GM21515 (cell line): ENCODE results near the gene GGT6.

Experiments used
- ATAC-seq: cut with Tn5 transposase; IDR thresholded peaks from one replicate; pipeline ENCODE4 v1.9.1; 2021; ENCODE audit not compliant: unreplicated experiment

The GGT6 gene

GRCh38 chr17:4554997-4555799 is 5.2 kb downstream of the GGT6 start, which contains the start of gene MYBBP1A:
MYBBP1A (minus strand) TSS chr17:4555384; CDS start chr17:4555324, 60 bp downstream.
- ATAC-seq, result peak; percentile 76

DNA sequence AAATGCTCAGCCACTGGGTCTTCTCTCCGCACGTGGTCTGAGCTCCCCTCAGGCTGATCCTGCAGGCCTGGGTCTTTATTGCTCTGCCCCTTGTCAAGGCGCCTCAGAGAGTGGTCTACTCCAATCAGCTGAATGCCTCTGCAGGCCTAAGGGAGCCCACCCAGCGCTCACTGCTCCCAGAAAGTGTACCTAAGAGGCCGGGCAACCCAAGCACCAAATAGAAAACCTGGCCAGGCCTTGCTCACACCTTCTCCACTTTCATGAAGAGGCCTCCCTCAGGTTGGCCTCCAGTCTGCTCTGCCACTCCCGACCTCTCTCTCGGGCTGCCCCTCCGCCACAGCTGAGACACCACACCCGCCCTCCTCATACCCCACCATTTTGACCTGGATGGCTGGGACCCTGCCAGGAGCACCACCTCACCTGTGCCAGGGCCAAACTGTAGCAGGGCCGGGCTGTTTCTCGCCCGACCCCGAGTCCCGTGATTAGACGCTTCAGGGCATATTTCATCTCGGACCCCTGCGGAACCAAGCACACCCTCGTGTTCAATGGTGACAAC is 5.9 kb downstream of the GGT6 start:
- peak; percentile 8 for ATAC-seq

GRCh38 chr17:4553669-4554068 is 6.7 kb downstream of the GGT6 start:
- no peak for ATAC-seq

DNA sequence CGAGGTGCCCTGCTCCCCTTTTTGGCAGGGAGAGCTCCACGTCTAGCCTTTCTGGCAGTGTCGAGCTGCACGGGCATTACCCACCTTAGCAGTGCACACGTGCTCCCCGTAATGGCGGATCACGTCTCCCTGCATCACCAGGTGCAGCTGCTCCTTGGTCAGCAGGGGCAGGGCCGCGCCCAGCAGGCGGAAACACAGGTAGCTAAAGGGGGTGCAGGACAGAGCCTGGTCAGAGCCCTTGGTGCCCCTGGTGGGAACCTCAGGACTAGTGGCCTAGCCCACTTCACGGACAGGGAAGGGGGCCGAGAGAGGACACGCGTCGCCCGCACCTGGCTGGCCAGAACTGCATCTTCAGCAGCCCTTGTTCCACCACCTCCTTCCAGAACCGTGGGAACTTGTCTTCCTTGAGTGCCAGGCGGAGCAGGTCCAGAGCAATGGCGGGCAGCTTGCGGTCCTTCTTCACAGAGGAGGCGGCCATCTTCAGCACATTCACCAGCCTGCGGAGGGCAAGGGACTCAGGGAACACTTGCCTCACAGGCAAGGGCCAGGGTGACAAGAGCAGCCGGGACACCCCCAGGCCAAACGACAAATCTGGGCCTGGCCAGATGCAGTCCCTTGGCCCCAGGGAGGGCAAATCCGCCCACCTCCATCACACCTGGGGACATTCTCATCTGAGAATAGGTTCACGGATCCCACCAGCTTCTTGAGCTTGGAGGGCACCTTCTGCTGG is 8.4 kb downstream of the GGT6 start:
- ATAC-seq, result no peak

GRCh38 chr17:4551141-4551540 is 9.2 kb downstream of the GGT6 start:
- ATAC-seq, result no peak

DNA sequence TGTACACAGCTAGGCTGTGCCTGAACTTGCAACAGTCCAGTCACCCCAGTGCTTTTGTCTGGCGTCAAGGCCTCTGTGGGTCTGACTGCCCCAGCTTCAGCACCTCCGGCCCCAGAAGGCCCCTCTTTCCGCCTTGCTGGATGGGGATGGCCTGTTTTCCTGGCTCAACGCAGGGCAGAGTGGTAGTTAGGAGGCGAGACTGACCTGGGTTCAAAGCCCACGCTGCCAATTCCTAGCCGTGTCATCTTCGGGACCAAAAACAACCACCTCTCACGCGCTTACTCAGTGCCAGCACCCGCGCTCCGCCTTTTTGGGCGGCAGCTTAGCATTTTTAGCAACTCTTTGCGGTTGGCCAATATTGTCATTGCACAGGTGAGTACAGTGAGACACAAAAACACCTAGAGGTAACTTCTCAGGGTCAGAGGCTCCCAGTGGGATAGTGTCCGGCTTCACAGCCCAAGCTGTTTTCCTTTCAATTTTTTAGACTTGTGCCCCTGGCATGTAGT is 9.8 kb downstream of the GGT6 start:
- no peak for ATAC-seq

DNA sequence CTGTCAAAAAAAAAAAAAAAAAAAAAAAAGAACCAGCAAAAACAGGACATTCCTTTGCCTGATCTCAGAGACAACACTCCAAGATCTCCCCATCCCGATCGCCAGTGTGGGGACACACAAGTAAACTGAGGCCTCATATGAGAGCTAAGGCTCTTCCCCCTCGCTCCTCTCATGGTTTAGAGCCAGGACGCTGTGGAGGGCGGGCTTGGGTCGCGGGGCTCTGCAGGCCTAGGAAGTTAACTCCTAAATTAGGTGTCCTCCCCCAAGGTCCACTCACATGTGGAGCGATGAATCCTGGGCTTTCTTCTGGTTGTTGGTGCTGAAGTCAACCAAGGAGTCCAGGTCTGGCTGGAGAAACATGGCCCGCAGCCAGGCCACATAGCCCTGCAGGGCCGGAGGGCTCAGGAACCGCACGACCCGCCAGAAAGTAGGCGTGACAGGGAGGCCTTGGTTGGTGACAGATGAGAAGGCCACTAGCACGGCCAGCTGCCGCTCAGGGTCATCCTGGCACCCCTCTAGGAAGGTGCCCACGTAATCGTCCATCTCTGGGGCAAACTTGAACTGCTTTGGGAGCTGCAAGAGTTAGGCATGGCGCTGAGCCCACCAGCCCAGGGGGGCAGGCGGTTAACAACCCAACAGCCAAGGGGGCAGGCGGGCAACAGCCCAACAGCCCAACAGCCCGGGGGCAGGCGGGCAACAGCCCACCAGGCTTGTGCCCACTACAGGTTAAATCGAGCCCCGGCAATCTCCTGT is 10.4 kb downstream of the GGT6 start:
- ATAC-seq, result no peak

- no peak for ATAC-seq
These were observed 11.5 kb downstream of the GGT6 start for GRCh38 chr17:4548721-4549531.

GRCh38 chr17:4548061-4548461 is 12.3 kb downstream of the GGT6 start:
- no peak for ATAC-seq

DNA sequence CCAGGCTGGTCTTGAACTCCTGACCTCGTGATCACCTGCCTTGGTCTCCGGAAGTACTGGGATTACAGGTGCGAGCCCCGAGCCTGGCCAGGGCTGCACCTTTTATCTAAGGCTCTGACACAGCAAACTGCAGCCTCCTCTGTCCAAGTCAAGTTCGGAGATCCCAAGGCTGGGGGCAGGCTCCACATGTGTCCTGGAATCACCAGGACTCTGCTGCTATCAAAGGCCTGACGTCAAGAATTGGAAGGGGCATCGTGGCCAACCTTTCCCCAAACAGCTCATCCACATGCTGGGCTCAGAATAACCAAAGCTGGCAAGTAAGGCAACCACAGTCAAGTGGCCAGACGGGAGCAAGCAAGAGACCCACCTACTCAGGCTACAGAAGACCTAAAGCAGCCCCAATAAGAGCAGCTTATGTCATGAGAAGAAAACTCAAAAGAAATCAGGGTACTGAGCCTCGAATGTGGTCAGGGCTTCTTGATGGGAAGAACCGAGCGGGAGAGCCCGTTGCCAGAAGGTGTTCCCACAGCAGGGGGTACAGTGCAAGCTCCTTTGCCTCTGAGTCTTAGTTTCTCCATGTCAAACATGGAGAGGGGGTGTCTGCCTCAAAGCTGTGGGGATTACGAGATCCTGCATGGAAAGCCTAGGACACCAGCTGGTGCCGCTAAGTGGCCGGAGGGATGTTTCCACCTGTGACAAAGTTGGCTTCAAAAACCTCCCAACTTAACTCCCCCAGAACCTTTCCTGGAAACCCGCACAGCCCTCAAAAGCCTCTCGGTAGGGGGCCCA is 13.1 kb downstream of the GGT6 start:
- no peak for ATAC-seq

DNA sequence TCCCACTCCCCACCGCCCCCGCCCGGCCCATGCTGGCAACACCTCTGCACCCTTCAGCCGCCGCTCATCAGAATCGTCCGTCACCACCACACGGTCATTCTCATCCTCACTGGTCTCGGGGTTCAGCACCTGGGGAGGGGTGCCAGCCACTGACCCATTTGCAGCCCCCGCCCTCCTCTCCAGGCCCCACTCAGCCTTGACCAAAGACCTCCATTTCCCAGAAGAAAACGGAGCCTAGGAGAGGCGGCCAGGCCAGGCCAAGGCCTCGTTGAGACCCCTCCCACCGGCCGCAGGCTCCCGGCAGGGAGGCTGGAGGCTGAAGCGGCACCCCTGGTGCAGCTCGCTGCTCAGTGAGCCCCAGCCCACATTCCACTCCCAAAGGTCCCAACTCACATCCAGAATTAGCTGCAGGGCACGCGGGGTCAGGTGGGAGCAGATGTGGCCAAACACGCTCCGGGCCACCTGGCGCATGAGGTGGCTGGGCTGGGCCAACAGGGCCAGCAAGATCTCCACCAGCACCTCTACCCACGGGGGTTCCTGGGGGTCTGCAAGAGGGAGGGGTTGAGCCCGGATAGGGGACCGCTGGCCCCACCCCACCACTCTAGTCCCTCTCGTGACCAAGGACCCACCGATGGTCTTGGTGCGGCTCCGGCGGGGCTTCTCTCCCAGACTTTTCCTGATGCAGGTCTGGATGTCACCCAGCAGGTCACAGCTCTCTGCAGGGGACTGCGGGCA is 15.0 kb downstream of the GGT6 start:
- no peak for ATAC-seq

DNA sequence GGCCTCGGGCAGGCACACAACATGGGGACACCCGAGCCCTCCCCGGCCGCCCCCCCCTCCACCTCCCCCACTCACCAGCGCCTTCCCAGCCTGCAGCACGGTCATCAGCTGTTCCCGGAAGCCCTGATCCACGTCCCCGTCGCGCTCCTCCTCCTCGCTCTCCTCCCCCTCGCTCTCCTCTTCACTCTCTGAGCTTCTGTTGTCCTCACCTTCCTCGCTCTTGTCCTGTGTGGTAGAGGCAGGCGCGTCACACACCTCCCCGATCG is 15.5 kb downstream of the GGT6 start:
- ATAC-seq, result no peak

DNA sequence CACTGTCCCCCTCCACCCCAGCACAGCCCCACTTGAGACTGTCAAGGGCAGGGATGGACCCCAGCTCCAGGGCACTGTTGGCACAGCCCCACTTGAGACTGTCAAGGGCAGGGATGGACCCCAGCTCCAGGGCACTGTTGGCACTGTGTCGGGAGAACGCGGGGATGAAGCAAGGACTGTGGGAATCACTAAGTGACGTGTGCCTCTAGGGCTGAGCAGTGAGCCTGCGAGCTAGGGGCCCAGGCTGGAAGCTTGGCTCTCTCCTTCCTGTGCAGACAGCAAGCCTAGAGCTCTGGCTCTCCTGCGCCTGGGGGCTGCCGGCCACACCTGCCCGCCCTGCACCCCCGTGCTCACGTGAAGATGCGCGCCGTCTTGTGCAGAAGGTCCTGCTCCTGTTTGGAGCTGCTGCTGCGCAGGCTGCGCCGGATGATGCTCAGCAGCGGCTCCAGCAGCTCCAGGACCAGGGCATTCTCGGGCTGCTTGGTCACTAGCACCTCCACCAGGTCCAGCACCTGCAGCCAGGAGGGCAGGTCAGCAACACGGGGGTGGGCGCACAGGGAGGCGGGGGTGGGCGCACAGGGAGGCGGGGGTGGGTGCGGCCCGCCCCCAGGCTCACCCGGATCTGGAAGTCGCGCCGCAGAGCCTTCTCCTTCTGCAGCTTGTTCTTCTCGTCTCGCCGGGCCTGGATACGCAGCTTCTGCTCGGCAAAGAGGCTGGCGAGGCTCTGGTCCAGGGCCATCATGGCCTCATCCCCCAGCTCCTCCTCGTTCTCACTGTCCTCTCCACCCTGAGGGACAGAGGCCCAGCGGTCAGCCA is 16.0 kb downstream of the GGT6 start:
- ATAC-seq, result no peak

GRCh38 chr17:4543557-4544026 is 16.8 kb downstream of the GGT6 start:
- ATAC-seq, result no peak

DNA sequence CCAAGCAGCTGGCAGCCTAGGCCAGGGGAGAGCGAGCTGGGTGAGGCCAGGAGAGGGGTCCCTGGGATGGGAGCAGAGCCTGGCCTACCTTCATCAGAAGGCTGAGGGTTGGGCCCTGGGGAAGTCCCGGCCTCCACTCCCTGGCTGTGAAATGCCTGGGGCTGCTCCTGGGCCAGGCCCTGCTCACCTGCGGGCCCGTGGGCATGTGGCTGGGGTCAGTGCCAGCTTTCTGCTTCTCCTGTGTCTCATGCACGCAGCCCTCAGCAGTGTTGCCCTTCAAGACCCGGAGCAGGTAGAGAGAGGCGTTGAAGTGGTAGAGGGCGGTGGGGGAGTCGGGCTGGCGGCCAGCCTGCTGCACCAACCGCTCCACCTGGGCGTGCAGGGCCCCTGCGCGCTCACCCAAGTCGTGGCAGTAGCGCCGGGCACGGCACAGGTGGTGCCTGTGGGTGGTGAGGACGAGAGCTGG is 17.6 kb downstream of the GGT6 start:
- no peak for ATAC-seq

DNA sequence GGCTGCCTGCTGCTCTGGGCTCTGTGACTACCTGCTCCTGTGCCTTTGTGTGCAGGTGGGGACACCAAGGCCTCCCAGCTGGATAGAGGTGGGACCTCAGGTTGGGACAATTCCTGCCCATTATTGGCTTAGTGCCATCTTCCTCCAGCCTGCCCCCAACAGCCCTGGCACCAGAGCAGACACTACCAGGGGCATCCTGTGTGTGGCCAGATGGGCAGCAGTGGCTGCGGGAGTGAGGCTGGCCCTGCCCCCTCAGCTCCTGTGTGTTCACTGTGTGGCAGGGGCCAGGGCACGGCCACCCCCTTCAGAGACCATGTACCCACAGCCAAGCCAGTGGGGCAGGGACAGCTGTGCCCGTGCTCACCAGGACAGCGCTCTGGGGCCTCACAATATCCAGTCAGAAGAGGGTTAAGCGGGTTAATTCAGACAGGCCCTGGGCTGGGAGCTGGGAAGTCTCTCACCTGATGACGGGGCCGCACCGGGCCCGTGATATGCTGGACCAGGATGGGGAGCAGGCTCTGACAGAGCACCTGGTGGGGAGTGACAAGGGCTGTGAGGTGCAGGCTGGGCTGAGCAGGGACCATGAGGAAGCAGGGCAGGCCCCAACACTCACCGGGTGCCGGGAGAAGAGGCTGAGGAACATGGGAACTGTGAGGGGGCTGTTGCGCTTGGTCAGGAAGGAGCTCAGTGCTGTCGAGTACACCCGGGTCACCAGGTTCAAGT is 18.2 kb downstream of the GGT6 start:
- ATAC-seq, result no peak

- no peak for ATAC-seq
These were observed 18.9 kb downstream of the GGT6 start for GRCh38 chr17:4541328-4542002.
